WERI-Rb-1 (cell line): Measurements from ENCODE around the gene CTDSPL.

Source experiments
- DNase-seq: peaks from one replicate; pipeline ENCODE4 v3.0.0-alpha.2; 2020
- H3K27ac ChIP-seq: fragments of 250-450 bp; sonication (Bioruptor Pico); 2 replicates; pipeline ENCODE4 v1.5.1; 2020; ENCODE audit warnings: mild to moderate bottlenecking, moderate library complexity
- H3K27me3 ChIP-seq: fragments of 250-450 bp; sonication (Bioruptor Pico); 2 replicates; pipeline ENCODE4 v1.5.1; 2021; ENCODE audit warnings: mild to moderate bottlenecking, low read depth, moderate library complexity; ENCODE audit not compliant: insufficient read depth, severe bottlenecking
- H3K36me3 ChIP-seq: fragments of 250-450 bp; sonication (Bioruptor Pico); 2 replicates; pipeline ENCODE4 v1.5.1; 2020; ENCODE audit warnings: mild to moderate bottlenecking, moderate library complexity
- H3K4me3 ChIP-seq: 2 replicates; pipeline ENCODE4 v1.5.1; 2011; ENCODE audit warnings: low read depth, mild to moderate bottlenecking, control low read depth, low read length
- H3K9me3 ChIP-seq: fragments of 250-450 bp; sonication (Bioruptor Pico); 2 replicates; pipeline ENCODE4 v1.5.1; 2021; ENCODE audit warnings: mild to moderate bottlenecking, moderate library complexity; ENCODE audit not compliant: severe bottlenecking
- TF ChIP-seq, protein P1 (sequence below): IDR thresholded peaks from 2 replicates; pipeline ENCODE4 v1.5.1; 2011; ENCODE audit warnings: low read depth, mild to moderate bottlenecking, control low read depth, inconsistent platforms, low read length

CTDSPL gene

GRCh38 chr3:37892927-37893600 lies 31.4 kb downstream of the CTDSPL start:
- Histone ChIP-seq H3K36me3 (no peaks in the 10 kb centered on the region), H3K9me3 (no peaks in the 10 kb centered on the region), H3K27me3 (no peaks in the 10 kb centered on the region), H3K4me3 (no peak overlapping the region), H3K27ac (no peak overlapping the region)
- no peak for DNase-seq
- TF ChIP-seq, protein P1, sequence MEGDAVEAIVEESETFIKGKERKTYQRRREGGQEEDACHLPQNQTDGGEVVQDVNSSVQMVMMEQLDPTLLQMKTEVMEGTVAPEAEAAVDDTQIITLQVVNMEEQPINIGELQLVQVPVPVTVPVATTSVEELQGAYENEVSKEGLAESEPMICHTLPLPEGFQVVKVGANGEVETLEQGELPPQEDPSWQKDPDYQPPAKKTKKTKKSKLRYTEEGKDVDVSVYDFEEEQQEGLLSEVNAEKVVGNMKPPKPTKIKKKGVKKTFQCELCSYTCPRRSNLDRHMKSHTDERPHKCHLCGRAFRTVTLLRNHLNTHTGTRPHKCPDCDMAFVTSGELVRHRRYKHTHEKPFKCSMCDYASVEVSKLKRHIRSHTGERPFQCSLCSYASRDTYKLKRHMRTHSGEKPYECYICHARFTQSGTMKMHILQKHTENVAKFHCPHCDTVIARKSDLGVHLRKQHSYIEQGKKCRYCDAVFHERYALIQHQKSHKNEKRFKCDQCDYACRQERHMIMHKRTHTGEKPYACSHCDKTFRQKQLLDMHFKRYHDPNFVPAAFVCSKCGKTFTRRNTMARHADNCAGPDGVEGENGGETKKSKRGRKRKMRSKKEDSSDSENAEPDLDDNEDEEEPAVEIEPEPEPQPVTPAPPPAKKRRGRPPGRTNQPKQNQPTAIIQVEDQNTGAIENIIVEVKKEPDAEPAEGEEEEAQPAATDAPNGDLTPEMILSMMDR = no peak

- Histone ChIP-seq H3K4me3 (no peak overlapping the region), H3K27ac (no peak overlapping the region), H3K27me3 (no peaks in the 10 kb centered on the region), H3K36me3 (no peaks in the 10 kb centered on the region), H3K9me3 (no peaks in the 10 kb centered on the region)
- TF ChIP-seq, protein P1 = no peak
- DNase-seq = no peak
These were observed 35.1 kb downstream of the CTDSPL start for GRCh38 chr3:37896827-37897226.

DNA sequence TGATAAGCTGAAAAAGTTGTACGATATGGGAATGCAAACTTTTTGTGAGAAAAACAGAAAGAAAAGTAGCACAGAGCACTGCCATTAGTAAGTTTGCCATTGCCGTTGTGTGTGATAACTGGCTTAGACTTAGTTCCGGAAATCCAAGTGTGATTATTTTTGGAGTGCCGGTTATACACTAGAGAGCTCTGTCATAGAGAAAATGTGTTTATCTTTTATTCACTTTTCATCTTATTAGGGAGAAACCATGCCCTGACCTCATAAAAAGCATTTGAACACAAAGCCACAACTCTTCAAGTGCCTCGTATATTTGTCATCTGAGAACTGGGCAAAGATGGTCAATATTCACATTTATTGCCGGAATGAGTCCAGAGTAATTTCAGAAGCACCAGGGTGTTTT lies 36.1 kb downstream of the CTDSPL start:
- Histone ChIP-seq H3K9me3 (no peaks in the 10 kb centered on the region), H3K27me3 (no peaks in the 10 kb centered on the region), H3K4me3 (no peak overlapping the region), H3K27ac (no peak overlapping the region), H3K36me3 (no peaks in the 10 kb centered on the region)
- no peak for DNase-seq
- TF ChIP-seq, protein P1 = no peak

- H3K4me3 ChIP-seq = no peak overlapping the region
- no peak for DNase-seq
- TF ChIP-seq, protein P1 = no peak
- H3K27ac ChIP-seq = no peak overlapping the region
- no peaks in the 10 kb centered on the region for H3K9me3 ChIP-seq
- no peaks in the 10 kb centered on the region for H3K27me3 ChIP-seq
- no peaks in the 10 kb centered on the region for H3K36me3 ChIP-seq
These were observed 36.7 kb downstream of the CTDSPL start for GRCh38 chr3:37898424-37898823.

GRCh38 chr3:37899101-37899707 lies 37.5 kb downstream of the CTDSPL start:
- no peak overlapping the region for H3K4me3 ChIP-seq
- no peak for DNase-seq
- no peaks in the 10 kb centered on the region for H3K9me3 ChIP-seq
- TF ChIP-seq, protein P1 = no peak
- no peaks in the 10 kb centered on the region for H3K36me3 ChIP-seq
- H3K27ac ChIP-seq = no peak overlapping the region
- no peaks in the 10 kb centered on the region for H3K27me3 ChIP-seq
